NT2/D1 (cell line): Measurements from ENCODE around the gene PSG5.
"Not testable (repeated sequence)": the region's sequence is repeated elsewhere in the genome, so short reads cannot be mapped to it uniquely, and the experiment has no call there.

Experiments
- SUZ12 ChIP-seq: IDR thresholded peaks from 2 replicates; pipeline ENCODE4 v1.6.1; 2011; ENCODE audit not compliant: insufficient read length, insufficient read depth; ENCODE audit errors: extremely low read depth
- YY1 ChIP-seq: IDR thresholded peaks from 2 replicates; pipeline ENCODE4 v1.6.1; 2011; ENCODE audit not compliant: insufficient read length, insufficient read depth
- ZNF274 ChIP-seq: IDR thresholded peaks from 2 replicates; pipeline ENCODE4 v1.6.1; 2011; ENCODE audit warnings: mild to moderate bottlenecking, low read depth, low read length

GRCh38 chr19:43192381-43193155 lies 6.2 kb upstream of the PSG5 start:
- TF ChIP-seq SUZ12, ZNF274, YY1: not testable (repeated sequence)
